ENCODE measurements around the gene COG3.

The COG3 gene

GRCh38 chr13:45519493-45519892 is 54.8 kb downstream of the COG3 start:
- H3K4me1 ChIP-seq (ENCODE audit: insufficient read depth, poor library complexity, severe bottlenecking): peaks cover 27% of the 10 kb centered on the region

GRCh38 chr13:45521297-45521696 is 56.6 kb downstream of the COG3 start:
- no peak for DNase-seq (ENCODE audit: low spot score)
- H3K36me3 ChIP-seq (ENCODE audit: low read depth): peaks cover 84% of the 10 kb centered on the region
- TF ChIP-seq CTCF (IDR thresholded peaks at IDR 0.05; ENCODE audit: poor library complexity, severe bottlenecking): no peak

More at GRCh38 chr13:45519493-45519892, 54.8 kb downstream of the COG3 start:
- no peak for ATAC-seq (ENCODE audit: low read depth)
- Histone ChIP-seq H3K36me3 (ENCODE audit: low read depth) (peaks cover 90% of the 10 kb centered on the region), H3K27ac (ENCODE audit: poor library complexity, severe bottlenecking) (no peak overlapping the region), H3K9me3 (ENCODE audit: severe bottlenecking) (no peaks in the 10 kb centered on the region), H3K27me3 (ENCODE audit: insufficient read depth, poor library complexity, severe bottlenecking) (no peaks in the 10 kb centered on the region), H3K4me3 (ENCODE audit: severe bottlenecking) (no peak overlapping the region)
- no peak for TF ChIP-seq CTCF (IDR thresholded peaks at IDR 0.05; ENCODE audit: poor library complexity, severe bottlenecking)
- no peak for DNase-seq (ENCODE audit: low spot score)

DNA sequence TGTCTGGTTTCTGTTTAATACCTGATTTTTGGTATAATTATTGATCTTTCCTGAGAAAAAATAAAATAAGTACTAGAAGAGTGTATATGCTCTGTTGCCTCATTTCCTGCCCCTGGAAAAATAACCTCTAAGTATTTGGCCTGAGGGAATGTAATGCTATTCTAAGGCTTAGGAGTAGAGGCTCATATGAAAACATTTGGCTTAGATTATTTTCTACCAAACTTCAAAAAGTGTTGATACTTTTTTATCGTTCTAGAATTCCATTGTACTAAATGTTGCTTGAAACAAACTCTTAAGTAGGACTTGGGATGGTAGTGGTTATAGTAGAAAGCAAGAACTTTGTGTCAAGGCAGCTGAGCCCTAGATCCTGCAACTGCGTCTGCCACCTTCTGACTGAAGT is 57.8 kb downstream of the COG3 start:
- ATAC-seq (ENCODE audit: low read depth): no peak
- H3K36me3 ChIP-seq (ENCODE audit: low read depth): peaks cover 83% of the 10 kb centered on the region
- DNase-seq (ENCODE audit: low spot score): no peak
- no peaks in the 10 kb centered on the region for H3K27me3 ChIP-seq (ENCODE audit: insufficient read depth, poor library complexity, severe bottlenecking)
- no peak for TF ChIP-seq CTCF (IDR thresholded peaks at IDR 0.05; ENCODE audit: poor library complexity, severe bottlenecking)
- H3K4me1 ChIP-seq (ENCODE audit: insufficient read depth, poor library complexity, severe bottlenecking): peaks cover 37% of the 10 kb centered on the region
- no peaks in the 10 kb centered on the region for H3K9me3 ChIP-seq (ENCODE audit: severe bottlenecking)
- no peak overlapping the region for H3K4me3 ChIP-seq (ENCODE audit: severe bottlenecking)
- H3K27ac ChIP-seq (ENCODE audit: poor library complexity, severe bottlenecking): peak overlapping the region; percentile 31

More at GRCh38 chr13:45521297-45521696, 56.6 kb downstream of the COG3 start:
- ATAC-seq (ENCODE audit: low read depth): peak; percentile 87
- Histone ChIP-seq H3K4me3 (ENCODE audit: severe bottlenecking) (no peak overlapping the region), H3K27me3 (ENCODE audit: insufficient read depth, poor library complexity, severe bottlenecking) (no peaks in the 10 kb centered on the region), H3K27ac (ENCODE audit: poor library complexity, severe bottlenecking) (peak overlapping the region; percentile 31), H3K9me3 (ENCODE audit: severe bottlenecking) (no peaks in the 10 kb centered on the region), H3K4me1 (ENCODE audit: insufficient read depth, poor library complexity, severe bottlenecking) (peaks cover 27% of the 10 kb centered on the region)

DNA sequence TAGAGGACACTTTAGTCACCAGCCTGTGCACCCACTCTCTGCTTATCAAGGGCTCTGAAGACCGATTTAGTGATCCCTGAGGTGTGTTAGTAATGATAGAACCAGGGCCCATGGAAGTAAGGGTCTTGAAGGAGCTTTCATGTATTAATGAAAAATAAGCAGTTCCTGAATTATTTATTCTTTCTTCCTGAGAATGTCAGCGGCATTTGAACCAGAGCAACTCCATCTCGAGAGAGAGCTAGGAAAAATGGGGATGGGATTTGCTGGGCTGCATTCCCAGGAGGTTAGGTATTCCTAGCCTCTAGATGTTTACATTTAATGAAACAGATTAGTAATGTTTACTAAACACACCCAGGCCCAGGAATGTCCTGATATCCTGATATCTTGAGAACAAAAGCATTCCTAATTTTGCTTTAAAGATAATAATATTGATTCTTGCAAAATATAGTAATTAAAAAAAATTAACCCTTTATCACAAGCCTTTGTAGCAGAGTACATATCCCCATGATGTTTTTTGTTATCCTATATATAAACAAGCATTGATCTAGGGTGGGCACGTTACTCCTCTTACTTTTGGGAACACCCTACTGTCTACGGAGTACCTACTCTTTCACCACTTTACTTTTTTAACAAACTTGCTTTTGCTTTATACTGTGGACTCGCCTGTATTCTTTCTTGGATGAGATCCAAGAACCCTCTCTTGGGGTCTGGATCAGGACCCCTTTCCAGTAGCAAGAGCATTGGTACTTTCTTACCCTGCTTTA is 63.1 kb downstream of the COG3 start:
- H3K27me3 ChIP-seq (ENCODE audit: insufficient read depth, poor library complexity, severe bottlenecking): no peaks in the 10 kb centered on the region
- DNase-seq (ENCODE audit: low spot score) (no peak), ATAC-seq (ENCODE audit: low read depth) (peak; percentile 87; the same call in 2 of the 3 replicates)
- H3K27ac ChIP-seq (ENCODE audit: poor library complexity, severe bottlenecking): peak overlapping the region; percentile 35
- peaks cover 28% of the 10 kb centered on the region for H3K4me1 ChIP-seq (ENCODE audit: insufficient read depth, poor library complexity, severe bottlenecking)
- no peak for TF ChIP-seq CTCF (IDR thresholded peaks at IDR 0.05; ENCODE audit: poor library complexity, severe bottlenecking)
- H3K4me3 ChIP-seq (ENCODE audit: severe bottlenecking): no peak overlapping the region
- peaks cover 79% of the 10 kb centered on the region for H3K36me3 ChIP-seq (ENCODE audit: low read depth)
- no peaks in the 10 kb centered on the region for H3K9me3 ChIP-seq (ENCODE audit: severe bottlenecking)

- Histone ChIP-seq H3K4me1 (ENCODE audit: insufficient read depth, poor library complexity, severe bottlenecking) (peaks cover 28% of the 10 kb centered on the region), H3K27ac (ENCODE audit: poor library complexity, severe bottlenecking) (peak overlapping the region; percentile 2), H3K4me3 (ENCODE audit: severe bottlenecking) (no peak overlapping the region), H3K36me3 (ENCODE audit: low read depth) (peaks cover 80% of the 10 kb centered on the region), H3K27me3 (ENCODE audit: insufficient read depth, poor library complexity, severe bottlenecking) (no peaks in the 10 kb centered on the region), H3K9me3 (ENCODE audit: severe bottlenecking) (no peaks in the 10 kb centered on the region)
- ATAC-seq (ENCODE audit: low read depth) (no peak), DNase-seq (ENCODE audit: low spot score) (no peak)
- no peak for TF ChIP-seq CTCF (IDR thresholded peaks at IDR 0.05; ENCODE audit: poor library complexity, severe bottlenecking)
Observed at GRCh38 chr13:45529758-45530157, 65.0 kb downstream of the COG3 start.
